ENCODE results near the gene GSC2.

DNA sequence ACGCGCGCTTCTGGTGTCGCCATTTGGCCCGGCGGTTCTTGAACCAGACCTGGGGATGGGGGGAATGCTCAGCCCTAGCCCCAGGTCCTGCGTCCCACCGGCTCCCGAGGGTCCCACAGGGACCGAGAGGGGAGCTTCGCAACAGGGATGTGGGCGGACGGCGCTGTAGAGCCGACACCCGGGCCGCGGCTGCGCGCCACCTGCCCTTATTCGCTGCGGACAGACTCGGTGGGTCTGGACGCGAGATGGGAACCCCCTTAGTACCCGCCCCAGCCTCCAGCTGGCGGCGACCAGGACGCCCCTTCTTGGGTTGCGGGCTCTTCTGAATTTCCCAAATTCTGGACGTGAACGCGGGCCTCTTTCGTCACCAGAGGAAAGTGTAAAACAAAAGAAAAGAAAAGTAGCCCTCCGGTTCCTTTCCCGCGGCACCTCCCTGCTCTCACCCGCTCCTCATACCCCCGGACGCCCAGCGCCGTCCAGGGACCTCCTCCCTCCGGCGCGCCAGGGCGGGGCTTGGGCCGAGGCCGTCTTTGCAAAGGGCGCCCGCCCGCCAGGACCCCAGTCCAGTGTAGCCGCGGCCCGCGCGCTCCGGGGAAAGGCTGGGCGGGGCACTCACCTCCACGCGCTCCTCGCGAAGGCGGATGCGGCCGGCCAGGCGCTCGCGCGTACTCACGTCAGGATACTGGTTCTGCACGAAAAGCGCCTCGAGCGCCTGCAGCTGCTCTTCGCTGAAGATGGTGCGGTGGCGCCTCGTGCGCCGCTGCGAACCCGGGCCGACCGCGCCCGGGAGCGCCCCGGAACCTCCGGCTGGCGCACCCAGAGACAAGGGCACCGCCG is 827 bp downstream of the GSC2 start:
- TF ChIP-seq CTCF (IDR thresholded peaks at IDR 0.05 in 4 of 5, conservative IDR thresholded peaks at IDR 0.05 in 1 of 5) (no peak), POLR2A (IDR thresholded peaks at IDR 0.05) (no peak)
